Neural cell (in vitro differentiated cells): ENCODE results near the gene ELP1. TPM values are rescaled to one million over a fixed set of nuclear protein-coding genes. Genes with fewer than 3 reads are reported as not detected.

Source experiments
- H2AFZ ChIP-seq: fragments of 200-600, 300-800 bp; sonication (generic), shearing (Covaris generic); 2 replicates; pipeline ENCODE4 v1.6.0; 2014; ENCODE audit warnings: low read depth, mild to moderate bottlenecking, antibody characterized with exemption, low read length, moderate library complexity
- H3F3A ChIP-seq: fragments of 200-600 bp; shearing (Covaris generic); 2 replicates; pipeline ENCODE4 v1.6.1; 2016; ENCODE audit warnings: mild to moderate bottlenecking, moderate library complexity, mixed read lengths, antibody characterized with exemption, low read length; ENCODE audit not compliant: insufficient read depth, poor library complexity, severe bottlenecking
- H3K27ac ChIP-seq: fragments of 200-600, 300-800 bp; sonication (generic), shearing (Covaris generic); 2 replicates; pipeline ENCODE4 v1.5.1; 2014; ENCODE audit warnings: mild to moderate bottlenecking, low read length, moderate library complexity
- H3K27me3 ChIP-seq: fragments of 300-800, 200-600 bp; sonication (generic), shearing (Covaris generic); 2 replicates; pipeline ENCODE4 v1.6.0; 2014; ENCODE audit warnings: mild to moderate bottlenecking, low read depth, low read length, moderate library complexity; ENCODE audit not compliant: insufficient read depth
- H3K36me3 ChIP-seq: fragments of 300-800, 200-600 bp; sonication (generic), shearing (Covaris generic); 2 replicates; pipeline ENCODE4 v1.5.1; 2014; ENCODE audit warnings: mild to moderate bottlenecking, antibody characterized with exemption, low read length, moderate library complexity; ENCODE audit not compliant: insufficient read depth
- H3K4me2 ChIP-seq: fragments of 300-800, 200-600 bp; sonication (generic), shearing (Covaris generic); 2 replicates; pipeline ENCODE4 v1.6.0; 2014; ENCODE audit warnings: mild to moderate bottlenecking, low read length
- H3K4me3 ChIP-seq: fragments of 300-800, 200-600 bp; sonication (generic), shearing (Covaris generic); 2 replicates; pipeline ENCODE4 v1.5.1; 2014; ENCODE audit warnings: mild to moderate bottlenecking, low read length, moderate library complexity
- H3K79me2 ChIP-seq: fragments of 200-600 bp; shearing (Covaris generic); replicated peaks from 2 replicates; pipeline ENCODE4 v1.6.0; 2014; ENCODE audit warnings: mild to moderate bottlenecking, low read length, moderate library complexity; ENCODE audit not compliant: insufficient read depth
- H3K9ac ChIP-seq: fragments of 300-800, 200-600 bp; sonication (generic), shearing (Covaris generic); 2 replicates; pipeline ENCODE4 v1.6.1; 2016; ENCODE audit warnings: mild to moderate bottlenecking, low read length, mixed read lengths
- H3K9me2 ChIP-seq: fragments of 200-600 bp; shearing (Covaris generic); 2 replicates; pipeline ENCODE4 v1.6.1; 2016; ENCODE audit warnings: mild to moderate bottlenecking, low read length, mixed read lengths; ENCODE audit not compliant: insufficient read depth
- H3K9me3 ChIP-seq: fragments of 200-600, 300-800 bp; sonication (generic), shearing (Covaris generic); 2 replicates; pipeline ENCODE4 v1.6.1; 2016; ENCODE audit warnings: mild to moderate bottlenecking, mixed run types, low read length, moderate library complexity, mixed read lengths
- H4K20me1 ChIP-seq: fragments of 200-600 bp; shearing (Covaris generic); 2 replicates; pipeline ENCODE4 v1.6.1; 2016; ENCODE audit warnings: mild to moderate bottlenecking, mixed run types; ENCODE audit not compliant: insufficient read depth
- CTCF ChIP-seq: fragments of 450-650 bp; IDR thresholded peaks from 2 replicates; pipeline ENCODE4 v1.5.1; 2014; ENCODE audit warnings: antibody characterized with exemption, mild to moderate bottlenecking, moderate library complexity; ENCODE audit not compliant: poor library complexity, severe bottlenecking
- EP300 ChIP-seq: fragments of 450-650 bp; conservative IDR thresholded peaks from 2 replicates; pipeline ENCODE4 v1.6.1; 2014; ENCODE audit warnings: antibody characterized with exemption, mild to moderate bottlenecking, moderate library complexity; ENCODE audit not compliant: poor library complexity, severe bottlenecking
- EZH2 ChIP-seq: fragments of 200-600, 300-800 bp; shearing (Covaris generic), sonication (generic); IDR thresholded peaks from 2 replicates; pipeline ENCODE4 v1.6.1; 2014; ENCODE audit warnings: antibody characterized with exemption, low read length, borderline replicate concordance, mild to moderate bottlenecking; ENCODE audit not compliant: insufficient read depth, poor library complexity, severe bottlenecking
- MXI1 ChIP-seq: fragments of 450-650 bp; conservative IDR thresholded peaks from 2 replicates; pipeline ENCODE4 v1.6.1; 2014; ENCODE audit warnings: antibody characterized with exemption, mild to moderate bottlenecking; ENCODE audit not compliant: poor library complexity, severe bottlenecking
- POLR2AphosphoS5 ChIP-seq: IDR thresholded peaks from 2 replicates; pipeline ENCODE4 v1.6.1; 2012
- RAD21 ChIP-seq: fragments of 450-650 bp; conservative IDR thresholded peaks from 2 replicates; pipeline ENCODE4 v1.6.1; 2014; ENCODE audit warnings: antibody characterized with exemption, mild to moderate bottlenecking, moderate library complexity
- REST ChIP-seq: IDR thresholded peaks from 2 replicates; pipeline ENCODE4 v1.6.1; 2012; ENCODE audit warnings: borderline replicate concordance
- SMC3 ChIP-seq: fragments of 450-650 bp; conservative IDR thresholded peaks from 2 replicates; pipeline ENCODE4 v1.6.1; 2014; ENCODE audit warnings: antibody characterized with exemption, mild to moderate bottlenecking, moderate library complexity; ENCODE audit not compliant: poor library complexity
- TAF1 ChIP-seq: IDR thresholded peaks from 2 replicates; pipeline ENCODE4 v1.6.1; 2012; ENCODE audit warnings: low read depth
- polyA plus RNA-seq: library from polyadenylated mRNA; depleted of rRNA; stranded (reverse); fragments of >200 nt; gene quantifications from 2 replicates; pipeline ENCODE4 v1.2.3, GENCODE V29; 2014

Gene ELP1
- polyA plus RNA-seq, 1 donor from 2014 or later: 112 TPM

- Histone ChIP-seq H3K79me2 (no peaks in the 10 kb centered on the region), H3K27ac (no peak overlapping the region), H3K9me3 (no peaks in the 10 kb centered on the region), H3K27me3 (no peaks in the 10 kb centered on the region), H2AFZ (no peak overlapping the region), H3K9ac (no peak overlapping the region), H4K20me1 (no peaks in the 10 kb centered on the region), H3K4me3 (no peak overlapping the region), H3K36me3 (peaks cover 22% of the 10 kb centered on the region), H3K4me2 (no peak overlapping the region), H3F3A (no peaks in the 10 kb centered on the region), H3K9me2 (no peaks in the 10 kb centered on the region)
- TF ChIP-seq TAF1 (no peak), REST (no peak), POLR2AphosphoS5 (no peak), SMC3 (no peak), CTCF (no peak), MXI1 (no peak), EP300 (no peak), RAD21 (no peak), EZH2 (no peak)
Measured at GRCh38 chr9:108885643-108886348, 48.1 kb downstream of the ELP1 start.

- Histone ChIP-seq H3K4me3 (no peak overlapping the region), H3K9me3 (no peaks in the 10 kb centered on the region), H3F3A (no peaks in the 10 kb centered on the region), H3K4me2 (no peak overlapping the region), H2AFZ (no peak overlapping the region), H3K27ac (no peak overlapping the region), H3K36me3 (peaks cover 22% of the 10 kb centered on the region), H3K27me3 (no peaks in the 10 kb centered on the region), H3K9me2 (no peaks in the 10 kb centered on the region), H4K20me1 (no peaks in the 10 kb centered on the region), H3K9ac (no peak overlapping the region), H3K79me2 (no peaks in the 10 kb centered on the region)
- no peak for TF ChIP-seq EZH2
- no peak for TF ChIP-seq MXI1
- TF ChIP-seq CTCF: no peak
- TF ChIP-seq REST: no peak
- no peak for TF ChIP-seq EP300
- no peak for TF ChIP-seq SMC3
- no peak for TF ChIP-seq TAF1
- no peak for TF ChIP-seq RAD21
- TF ChIP-seq POLR2AphosphoS5: no peak
Measured at GRCh38 chr9:108884701-108885100, 49.2 kb downstream of the ELP1 start.
